Gastrocnemius medialis (tissue), 4 donors: ENCODE data around the gene GALNT5. TPM values are rescaled to one million over a fixed set of nuclear protein-coding genes. Genes with fewer than 3 reads are reported as not detected.

Source experiments
- ATAC-seq, 2 donors: fragments of 150-250 bp; one replicate each; pipeline ENCODE4 v1.9.1; 2016
- DNase-seq, 2 donors: peaks; one replicate each; pipeline ENCODE4 v3.0.0-alpha.2; 2019
- H3K27ac ChIP-seq, 4 donors: fragments of 200-600 bp; sonication (generic); 1 replicate in 1 of 4; 2 replicates in 3 of 4; pipeline ENCODE4 v1.5.1; 2016 to 2018; ENCODE audit warnings: mild to moderate bottlenecking in 2 of 4, moderate library complexity in 1 of 4
- H3K27me3 ChIP-seq, 3 donors: fragments of 200-600 bp; sonication (generic) in 2 of 3; 1 replicate in 1 of 3; 2 replicates in 2 of 3; pipeline versions ENCODE4 v1.5.1 to v1.6.0; 2016 to 2019; ENCODE audit warnings: mild to moderate bottlenecking in 1 of 3, moderate library complexity in 1 of 3
- H3K36me3 ChIP-seq, 2 donors: fragments of 200-600 bp; sonication (generic) in 1 of 2; one replicate each; pipeline ENCODE4 v1.5.1; 2017 to 2018
- H3K4me1 ChIP-seq, 2 donors: fragments of 200-600 bp; sonication (generic) in 1 of 2; one replicate each; pipeline ENCODE4 v1.5.1; 2016 to 2017; ENCODE audit warnings: mild to moderate bottlenecking in 2 of 2
- H3K4me3 ChIP-seq, 4 donors: fragments of 200-600 bp; sonication (generic) in 3 of 4; 1 replicate in 1 of 4; 2 replicates in 3 of 4; pipeline ENCODE4 v1.5.1; 2016 to 2019; ENCODE audit warnings: mild to moderate bottlenecking in 2 of 4
- H3K9me3 ChIP-seq, 3 donors: fragments of 200-600 bp; sonication (generic) in 2 of 3; 1 replicate in 1 of 3; 2 replicates in 2 of 3; pipeline ENCODE4 v1.5.1; 2016 to 2019
- POLR2A ChIP-seq, 2 donors: fragments of 450-650 bp; IDR thresholded peaks; one replicate each; pipeline ENCODE4 v1.6.1; 2017; ENCODE audit warnings: antibody characterized with exemption in 2 of 2, mild to moderate bottlenecking in 2 of 2, moderate library complexity in 2 of 2
- in situ Hi-C, 4 donors: fragments of 200-750 bp; cut with MboI; loops; one replicate each; pipeline versions ENCODE4 v1.15.0 to v1.8.0; 2017; ENCODE audit warnings: low sequenced_read_pairs in 4 of 4
- intact Hi-C: fragments of 100-400 bp; cut with DNase I; formaldehyde crosslinking; loops from one replicate; pipeline ENCODE4 v1.15.1; 2023; ENCODE audit warnings: low total_unique reads
- total RNA-seq, 4 donors: library from RNA; depleted of rRNA; stranded (reverse); fragments of >200 nt; gene quantifications; one replicate each; pipeline versions ENCODE4 v1.1.0 to v1.2.3, GENCODE V29; 2016
- TF ChIP-seq, protein P1 (sequence below), 5 experiments: fragments of 450-650 bp in 3 of 5; fragments of 200-600 bp in 2 of 5; sonication (generic) in 2 of 5; IDR thresholded peaks in 4 of 5; conservative IDR thresholded peaks in 1 of 5; 1 replicate in 4 of 5; 2 replicates in 1 of 5; pipeline ENCODE4 v1.5.1; 2016 to 2019; ENCODE audit warnings: antibody characterized with exemption in 5 of 5, mild to moderate bottlenecking in 3 of 5, moderate library complexity in 3 of 5

GALNT5 gene
- total RNA-seq, 4 donors from 2014 or later, result 0.07 TPM; not detected in 3

DNA sequence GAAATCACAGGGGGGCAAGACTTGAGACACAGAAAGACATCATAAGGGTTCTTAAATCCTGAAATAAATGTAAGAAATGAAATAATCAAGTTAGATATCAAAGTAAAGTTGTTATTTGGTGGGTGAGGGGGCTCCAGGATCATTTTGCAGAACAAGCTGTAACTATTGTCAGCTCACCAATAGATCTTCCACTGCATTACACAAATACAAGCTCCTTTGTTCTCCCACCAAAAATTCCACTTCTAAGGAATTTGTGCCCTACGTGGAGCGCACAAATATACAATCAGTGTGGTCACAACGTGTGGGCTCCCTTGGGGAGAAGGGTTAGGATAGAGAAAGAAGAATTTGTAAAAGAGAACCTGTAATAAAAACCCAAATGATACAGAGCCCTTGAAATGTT, 19.2 kb upstream of the GALNT5 start:
- in situ Hi-C loops, result no loop called here
- Histone ChIP-seq H3K4me1 (no peaks in the 10 kb centered on the region), H3K4me3 (no peak overlapping the region), H3K27ac (no peak overlapping the region), H3K9me3 (no peaks in the 10 kb centered on the region), H3K36me3 (no peaks in the 10 kb centered on the region), H3K27me3 (no peaks in the 10 kb centered on the region)
- TF ChIP-seq, protein P1, sequence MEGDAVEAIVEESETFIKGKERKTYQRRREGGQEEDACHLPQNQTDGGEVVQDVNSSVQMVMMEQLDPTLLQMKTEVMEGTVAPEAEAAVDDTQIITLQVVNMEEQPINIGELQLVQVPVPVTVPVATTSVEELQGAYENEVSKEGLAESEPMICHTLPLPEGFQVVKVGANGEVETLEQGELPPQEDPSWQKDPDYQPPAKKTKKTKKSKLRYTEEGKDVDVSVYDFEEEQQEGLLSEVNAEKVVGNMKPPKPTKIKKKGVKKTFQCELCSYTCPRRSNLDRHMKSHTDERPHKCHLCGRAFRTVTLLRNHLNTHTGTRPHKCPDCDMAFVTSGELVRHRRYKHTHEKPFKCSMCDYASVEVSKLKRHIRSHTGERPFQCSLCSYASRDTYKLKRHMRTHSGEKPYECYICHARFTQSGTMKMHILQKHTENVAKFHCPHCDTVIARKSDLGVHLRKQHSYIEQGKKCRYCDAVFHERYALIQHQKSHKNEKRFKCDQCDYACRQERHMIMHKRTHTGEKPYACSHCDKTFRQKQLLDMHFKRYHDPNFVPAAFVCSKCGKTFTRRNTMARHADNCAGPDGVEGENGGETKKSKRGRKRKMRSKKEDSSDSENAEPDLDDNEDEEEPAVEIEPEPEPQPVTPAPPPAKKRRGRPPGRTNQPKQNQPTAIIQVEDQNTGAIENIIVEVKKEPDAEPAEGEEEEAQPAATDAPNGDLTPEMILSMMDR (IDR thresholded peaks at IDR 0.05 in 4 of 5, conservative IDR thresholded peaks at IDR 0.05 in 1 of 5), result no peak
- TF ChIP-seq POLR2A (IDR thresholded peaks at IDR 0.05), result no peak
- intact Hi-C loops, result no loop called here
- ATAC-seq (no peak), DNase-seq (no peak)

DNA sequence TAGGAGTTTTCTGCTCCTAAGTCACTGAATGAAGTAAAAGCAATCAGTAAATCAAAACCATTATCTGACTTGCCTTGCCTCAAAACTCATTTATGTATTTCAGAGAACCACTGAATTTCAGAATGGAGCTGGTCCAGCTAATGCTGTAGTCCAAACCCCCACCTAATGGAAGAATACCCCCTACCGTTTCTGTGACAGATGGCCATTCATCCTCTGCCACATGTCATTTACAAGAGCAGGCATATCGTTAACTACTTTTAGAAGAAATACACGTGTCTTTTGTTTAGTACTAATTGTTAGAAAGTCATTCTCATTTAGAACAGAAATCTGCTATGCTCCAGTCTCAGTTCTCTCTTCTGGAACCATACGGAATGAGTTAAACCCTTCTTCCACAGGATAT, 12.8 kb upstream of the GALNT5 start:
- ATAC-seq, result no peak
- no peak overlapping the region for H3K4me3 ChIP-seq
- no peaks in the 10 kb centered on the region for H3K27me3 ChIP-seq
- intact Hi-C loops (no loop called here), in situ Hi-C loops (no loop called here)
- TF ChIP-seq POLR2A (IDR thresholded peaks at IDR 0.05), result no peak
- TF ChIP-seq, protein P1 (IDR thresholded peaks at IDR 0.05 in 4 of 5, conservative IDR thresholded peaks at IDR 0.05 in 1 of 5), result no peak
- H3K4me1 ChIP-seq, result no peaks in the 10 kb centered on the region
- no peak for DNase-seq
- H3K27ac ChIP-seq, result no peak overlapping the region
- H3K9me3 ChIP-seq, result no peaks in the 10 kb centered on the region
- no peaks in the 10 kb centered on the region for H3K36me3 ChIP-seq

DNA sequence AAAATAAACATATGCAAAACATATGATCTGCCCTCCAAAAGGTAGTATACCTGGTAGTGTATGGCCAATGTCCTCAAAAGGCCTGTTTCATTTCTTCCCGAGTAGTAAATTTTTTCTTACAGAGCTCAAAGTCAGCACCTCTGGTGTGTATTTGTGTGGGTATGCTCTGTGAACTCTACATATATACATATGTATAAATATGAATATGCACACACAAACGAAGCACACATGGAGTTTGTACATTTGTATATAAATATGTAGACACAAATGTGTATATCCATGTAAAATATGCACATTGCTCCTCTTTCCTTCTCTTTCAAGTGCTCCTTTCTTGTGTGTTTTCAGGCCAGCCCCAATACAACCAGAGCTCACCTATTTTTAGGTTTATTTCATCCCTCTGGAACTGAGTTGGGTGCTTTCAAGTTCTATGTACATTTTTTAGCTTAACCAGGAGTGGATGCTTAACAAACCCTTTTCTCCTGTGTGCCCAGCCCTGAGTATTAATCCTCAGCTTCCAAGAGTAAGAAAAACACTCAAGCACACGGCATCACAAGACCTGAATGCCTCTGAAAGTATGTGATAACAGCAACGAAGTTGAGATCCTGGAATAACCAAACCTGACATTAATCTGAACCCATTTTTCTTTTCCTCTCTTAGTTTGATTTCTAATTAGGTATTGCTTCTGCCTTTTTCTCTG, 12.2 kb upstream of the GALNT5 start:
- H3K4me1 ChIP-seq, result no peaks in the 10 kb centered on the region
- intact Hi-C loops, result no loop called here

DNA sequence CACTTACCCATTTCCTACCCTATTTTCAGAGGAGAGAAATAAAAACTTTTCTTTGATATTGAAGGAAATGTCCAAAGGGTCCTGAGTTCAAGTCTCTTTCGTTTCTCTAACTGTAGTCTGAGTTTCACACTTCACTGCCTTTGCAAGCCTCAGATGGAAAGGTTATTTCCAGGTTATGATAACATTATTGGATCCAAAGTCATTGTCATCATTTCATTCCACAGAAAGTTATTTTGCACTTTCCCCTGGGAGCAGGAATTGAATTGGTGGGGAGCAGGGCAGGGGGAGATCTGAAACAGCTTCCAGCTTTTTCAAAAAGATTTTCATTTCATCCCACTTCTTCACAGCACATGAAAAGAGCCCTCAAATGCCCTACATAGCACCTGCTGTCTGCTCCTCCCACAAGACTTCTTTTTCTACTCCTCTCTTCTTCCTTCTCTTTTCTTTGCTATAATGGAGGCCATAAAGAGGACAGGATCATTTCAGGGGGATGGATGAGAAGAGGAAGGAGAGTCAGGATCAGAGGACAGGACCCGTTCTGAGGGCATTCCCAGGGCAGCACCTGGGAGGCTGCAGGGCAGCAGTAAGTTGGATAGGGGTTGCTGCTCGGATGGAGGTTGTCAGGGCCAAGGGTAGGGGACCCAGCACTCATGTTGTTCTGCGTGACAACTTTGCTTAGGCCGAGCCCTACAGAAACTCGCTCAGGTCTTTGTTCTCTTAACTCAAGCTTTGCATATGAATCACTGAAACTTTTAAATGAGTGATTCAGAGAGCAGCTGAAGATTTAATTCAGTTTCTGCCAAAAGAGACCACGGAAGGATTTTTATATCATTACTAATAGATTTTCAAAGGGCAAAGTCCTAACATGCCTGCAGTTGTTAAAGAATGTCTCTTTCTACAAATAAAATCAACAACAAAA, 11.4 kb upstream of the GALNT5 start:
- ATAC-seq, result no peak
- intact Hi-C loops (no loop called here), in situ Hi-C loops (no loop called here)
- H3K4me3 ChIP-seq, result no peak overlapping the region
- H3K9me3 ChIP-seq, result no peaks in the 10 kb centered on the region
- no peaks in the 10 kb centered on the region for H3K4me1 ChIP-seq
- no peak for TF ChIP-seq POLR2A (IDR thresholded peaks at IDR 0.05)
- TF ChIP-seq, protein P1 (IDR thresholded peaks at IDR 0.05 in 4 of 5, conservative IDR thresholded peaks at IDR 0.05 in 1 of 5), result no peak
- H3K27ac ChIP-seq, result no peak overlapping the region
- no peaks in the 10 kb centered on the region for H3K36me3 ChIP-seq
- no peaks in the 10 kb centered on the region for H3K27me3 ChIP-seq
- DNase-seq, result no peak

More for the DNA sequence above, 12.2 kb upstream of the GALNT5 start:
- H3K27ac ChIP-seq, result no peak overlapping the region
- no peaks in the 10 kb centered on the region for H3K27me3 ChIP-seq
- no peak for TF ChIP-seq POLR2A (IDR thresholded peaks at IDR 0.05)
- TF ChIP-seq, protein P1 (IDR thresholded peaks at IDR 0.05 in 4 of 5, conservative IDR thresholded peaks at IDR 0.05 in 1 of 5), result no peak
- ATAC-seq (no peak), DNase-seq (no peak)
- H3K9me3 ChIP-seq, result no peaks in the 10 kb centered on the region
- in situ Hi-C loops, result no loop called here
- no peaks in the 10 kb centered on the region for H3K36me3 ChIP-seq
- no peak overlapping the region for H3K4me3 ChIP-seq
